NCI-H524 treated with DMSO at 0.1 percent for 48 hours (cell line): ENCODE measurements around the gene GLT6D1.

ENCODE experiments used
- DNase-seq: peaks from one replicate; lab custom pipeline; 2025; lab: John Stamatoyannopoulos, UW

Gene GLT6D1

DNA sequence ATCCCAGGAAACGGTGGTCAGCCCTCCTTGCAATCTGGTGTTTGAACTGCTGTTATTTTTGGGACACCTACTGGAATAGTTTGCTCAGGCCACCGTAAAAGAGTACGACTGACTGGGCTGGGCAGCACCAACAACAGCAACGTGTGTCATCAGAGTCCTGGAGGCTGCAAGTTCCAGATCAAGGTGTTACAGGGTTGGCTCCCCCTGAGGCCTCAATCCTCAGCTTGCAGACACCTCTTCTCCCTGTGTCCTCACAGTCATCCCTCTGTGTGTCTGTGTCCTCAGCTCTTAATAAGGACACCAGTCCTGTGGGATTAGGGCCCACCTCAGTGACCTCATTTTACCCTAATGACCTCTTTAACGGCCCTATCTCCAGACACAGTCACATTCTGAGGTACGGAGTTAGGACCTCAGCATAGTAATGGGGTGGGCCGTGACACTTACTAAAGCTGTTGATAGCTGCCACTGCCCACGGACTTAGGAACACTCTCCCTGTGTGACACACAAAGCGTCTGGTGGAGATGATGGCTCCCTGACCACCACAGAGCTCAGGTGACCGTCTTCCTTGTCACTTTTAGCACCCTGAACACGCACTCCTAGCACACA lies 16.8 kb downstream of the GLT6D1 start:
- DNase-seq, result no peak

DNA sequence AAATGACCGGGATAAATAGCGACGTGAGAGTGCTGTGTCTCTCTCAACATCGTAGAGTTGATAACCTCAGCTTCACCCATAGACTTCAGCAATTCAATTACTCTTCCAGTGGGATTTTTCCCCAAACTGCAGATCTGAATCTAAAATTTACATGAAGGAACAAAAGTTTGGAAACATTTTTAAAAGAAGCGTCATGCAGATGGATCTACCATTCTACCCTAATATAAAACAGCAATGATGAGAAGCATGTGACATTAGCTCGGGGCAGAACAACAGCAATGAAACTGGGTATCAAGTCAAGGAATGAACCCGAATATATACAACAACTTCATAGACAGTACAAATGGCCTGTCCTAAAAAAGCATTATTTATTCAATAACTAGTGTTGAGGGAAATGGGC lies 18.8 kb downstream of the GLT6D1 start:
- no peak for DNase-seq

DNA sequence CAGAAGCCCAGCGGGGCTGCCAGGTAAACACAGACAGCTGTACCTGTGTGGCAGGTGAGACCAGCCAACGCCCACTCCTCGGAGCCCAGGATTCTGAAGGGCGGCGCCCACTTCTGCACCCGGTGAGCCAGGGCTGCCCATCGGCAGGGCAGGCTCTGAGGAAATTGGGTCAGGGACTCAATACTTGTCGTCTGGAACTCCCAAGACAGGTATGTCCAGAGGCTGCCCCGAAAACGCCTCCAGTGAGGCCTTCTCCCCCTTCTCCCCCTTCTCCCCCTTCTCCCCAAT lies 19.8 kb downstream of the GLT6D1 start:
- DNase-seq, result no peak

DNA sequence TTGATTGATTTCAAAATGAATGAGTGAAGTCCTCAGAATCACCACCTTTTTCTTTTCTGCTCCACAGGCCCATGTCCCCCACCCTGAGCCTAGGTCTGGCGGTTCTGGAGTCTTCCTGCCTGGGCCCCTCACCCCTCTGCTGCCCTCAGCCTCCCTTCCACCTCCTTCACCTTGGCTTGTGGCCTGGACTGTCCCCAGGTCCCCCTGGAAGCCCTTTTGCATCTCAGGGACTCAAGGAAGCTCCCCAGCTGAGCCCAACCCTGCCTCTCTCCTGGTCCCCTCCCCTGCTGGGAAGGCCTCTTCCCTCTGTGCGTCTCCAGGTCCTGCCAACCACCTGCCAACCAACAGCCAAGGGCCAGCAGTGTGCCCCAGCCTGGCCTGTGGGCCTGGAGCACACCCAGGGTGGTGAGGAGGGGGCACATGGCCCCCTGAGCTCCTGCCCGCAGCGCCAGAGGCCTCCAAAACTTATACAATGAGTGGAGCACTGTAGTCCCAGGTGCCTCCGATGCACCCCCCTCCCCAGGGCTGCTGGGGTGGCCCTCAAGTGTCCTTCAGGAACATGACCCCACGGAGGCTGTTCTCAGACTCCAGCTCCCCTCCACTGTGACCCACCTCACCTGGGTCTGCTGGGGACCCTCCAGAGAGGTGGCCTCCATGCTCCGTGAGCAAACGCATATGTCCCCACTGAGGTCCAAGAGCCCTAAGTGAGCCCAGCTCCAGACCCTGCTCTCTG lies 20.3 kb downstream of the GLT6D1 start:
- no peak for DNase-seq

DNA sequence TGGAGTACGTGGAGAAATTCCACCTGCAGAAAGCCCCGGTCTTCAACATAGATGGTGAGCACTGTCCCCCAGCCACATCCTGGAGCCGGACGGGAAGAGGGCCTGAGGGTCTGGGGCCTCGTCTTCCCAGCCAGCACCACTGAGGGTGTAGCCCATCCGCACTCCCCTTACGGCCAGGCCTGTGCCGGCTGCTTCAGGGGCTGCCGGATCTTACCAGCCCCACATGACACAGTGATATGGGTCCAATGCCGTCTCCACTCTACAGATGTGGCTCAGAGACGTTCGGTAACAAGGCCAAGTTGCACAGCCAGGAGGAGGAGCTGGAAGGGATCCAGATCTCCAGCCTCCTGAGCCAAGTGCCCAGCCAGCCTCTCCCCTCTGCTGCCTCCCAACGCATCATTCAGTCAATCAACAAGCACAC lies 21.3 kb downstream of the GLT6D1 start:
- no peak for DNase-seq

DNA sequence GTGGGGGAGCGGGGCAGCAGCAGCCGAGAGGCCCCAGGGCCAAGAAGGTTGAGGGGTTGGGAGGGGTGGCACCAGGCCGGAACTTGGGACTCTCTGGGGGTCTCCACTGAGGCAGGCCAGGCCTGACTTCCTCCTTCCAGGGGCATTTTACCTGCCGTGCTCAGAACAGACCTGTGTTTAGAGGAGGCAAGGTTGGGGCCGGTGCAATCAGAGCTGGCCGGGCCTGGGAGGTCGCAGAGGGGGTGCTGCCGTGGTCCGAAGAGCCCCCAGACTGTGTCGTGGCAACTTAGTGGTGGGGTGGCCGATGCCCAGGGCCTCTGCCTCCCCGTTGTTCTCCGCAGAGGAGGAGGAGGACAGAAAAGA lies 21.8 kb downstream of the GLT6D1 start:
- no peak for DNase-seq

DNA sequence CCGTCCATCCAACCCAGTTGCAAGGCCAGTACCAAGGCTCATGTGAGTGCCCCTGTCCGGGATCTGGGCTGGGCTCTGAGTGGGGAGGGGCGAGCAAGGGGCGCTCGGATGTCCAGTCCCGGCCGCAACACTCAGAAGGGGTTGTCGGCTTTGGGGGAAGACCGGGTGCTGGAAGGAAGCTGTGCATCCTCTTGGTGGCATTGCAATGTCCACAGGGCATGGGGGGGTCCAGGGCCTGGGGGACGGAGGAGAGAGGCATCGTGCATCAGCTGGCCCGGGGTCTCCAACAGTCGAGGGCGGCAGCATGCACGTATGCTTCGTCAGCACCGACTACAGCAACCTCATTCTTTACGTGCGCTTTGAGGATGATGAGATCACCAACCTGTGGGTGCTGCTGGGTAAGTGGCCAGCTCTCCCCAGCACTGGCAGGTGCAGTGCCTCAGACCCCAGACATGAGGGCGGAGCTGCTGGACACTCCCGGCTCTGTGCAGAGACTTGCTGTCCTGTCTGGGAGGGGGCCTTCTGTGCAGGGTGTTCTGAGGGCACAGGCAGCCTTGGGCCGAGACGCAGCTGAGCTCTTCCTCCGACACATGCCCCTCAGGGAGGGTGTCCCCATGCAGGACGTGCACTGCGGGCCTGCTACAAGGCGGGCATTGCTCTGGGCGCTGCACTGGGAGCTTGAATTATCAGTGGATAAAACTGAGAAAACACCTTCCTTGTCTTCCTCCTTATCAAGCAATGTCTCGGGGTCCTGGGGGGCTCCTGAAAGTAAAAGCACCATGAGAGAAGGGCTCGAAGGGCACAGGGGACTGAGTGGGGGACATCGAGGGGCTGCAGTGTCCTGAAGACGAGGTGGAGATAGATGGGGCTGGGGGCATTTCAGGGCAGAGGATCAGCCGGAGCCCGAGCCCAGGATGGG lies 22.5 kb downstream of the GLT6D1 start:
- no peak for DNase-seq

DNA sequence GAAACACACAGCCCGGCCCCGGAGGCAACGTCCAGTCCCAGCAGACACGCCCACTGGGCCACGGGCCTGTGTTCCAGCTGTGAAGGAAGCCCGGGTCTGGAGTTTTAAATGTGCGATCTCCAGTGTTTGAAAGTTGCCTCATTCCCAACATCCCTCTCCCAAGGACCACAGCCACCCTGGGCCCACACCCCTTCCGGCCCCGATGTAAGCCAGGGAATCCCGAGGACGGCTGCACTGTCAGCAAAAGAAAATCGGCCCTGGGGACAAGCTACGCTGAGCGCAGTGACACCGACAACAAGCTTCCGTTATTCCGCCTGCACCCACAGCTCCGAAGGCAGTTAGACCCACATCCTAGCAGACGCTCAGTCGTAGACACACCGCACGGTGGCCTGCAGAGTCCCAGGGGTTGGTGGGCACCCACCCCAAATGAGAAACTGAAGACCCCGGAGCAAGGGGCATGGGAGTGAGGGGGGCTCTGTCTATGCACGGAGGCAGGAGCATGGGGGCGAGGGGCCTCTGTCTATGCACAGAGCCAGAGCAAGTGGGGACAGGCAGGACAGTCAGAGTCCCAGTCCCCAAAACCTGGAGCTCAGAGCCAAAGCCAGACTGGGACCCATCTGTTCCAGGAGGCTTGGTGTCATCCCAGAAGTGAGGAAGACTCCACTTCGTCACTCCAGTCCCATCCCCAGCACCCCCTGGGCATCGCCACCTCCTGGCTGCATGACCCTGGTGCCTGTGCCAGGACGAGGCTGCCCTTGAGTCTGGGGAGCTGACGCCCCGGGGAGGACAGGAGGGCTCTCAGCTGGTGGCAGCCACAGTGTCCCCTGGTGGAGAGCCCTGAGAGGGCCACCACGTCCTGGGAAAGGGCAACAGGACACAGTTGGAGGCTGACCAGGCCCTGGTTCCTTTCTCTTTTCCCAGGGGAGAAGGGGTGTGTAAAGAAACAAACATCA lies 23.4 kb downstream of the GLT6D1 start:
- no peak for DNase-seq

DNA sequence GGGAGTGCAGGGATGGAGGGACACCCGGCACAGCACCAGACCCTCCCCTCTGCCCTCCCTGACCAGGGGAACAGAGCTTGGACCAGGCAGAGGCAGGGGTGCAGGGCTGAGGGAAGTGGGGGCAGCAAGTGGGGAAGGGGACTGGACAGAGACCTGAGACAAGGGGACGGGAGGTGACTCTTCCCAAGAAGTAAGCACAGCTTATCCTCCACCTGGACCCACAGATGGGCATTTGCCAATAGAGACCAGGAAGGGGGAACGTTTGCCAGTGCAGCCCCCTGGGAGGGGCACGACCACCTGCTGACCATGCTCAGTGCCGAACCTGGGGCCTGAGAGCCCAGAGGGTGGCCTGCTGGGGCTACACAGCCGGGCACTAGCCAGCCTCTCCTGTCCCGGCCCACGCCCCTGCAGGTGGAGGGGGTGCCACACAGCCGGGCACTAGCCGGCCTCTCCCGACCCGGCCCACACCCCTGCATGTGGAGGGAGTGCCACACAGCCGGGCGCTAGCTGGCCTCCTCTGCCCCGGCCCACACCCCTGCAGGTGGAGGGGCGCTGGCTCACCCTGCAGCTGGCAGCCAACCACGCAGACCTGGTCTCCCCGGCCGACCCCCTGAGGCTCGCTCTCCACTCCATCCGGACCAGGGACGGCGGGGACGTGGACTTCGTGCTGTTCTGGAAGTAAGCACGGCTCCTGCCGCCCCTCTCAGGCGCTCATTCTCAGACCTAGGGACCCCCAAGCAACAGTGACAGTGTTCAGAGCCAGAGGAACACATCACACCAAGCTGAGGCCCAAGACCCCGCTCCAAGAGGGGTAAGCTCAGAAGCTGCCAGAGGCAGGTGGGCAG lies 24.3 kb downstream of the GLT6D1 start:
- no peak for DNase-seq

DNA sequence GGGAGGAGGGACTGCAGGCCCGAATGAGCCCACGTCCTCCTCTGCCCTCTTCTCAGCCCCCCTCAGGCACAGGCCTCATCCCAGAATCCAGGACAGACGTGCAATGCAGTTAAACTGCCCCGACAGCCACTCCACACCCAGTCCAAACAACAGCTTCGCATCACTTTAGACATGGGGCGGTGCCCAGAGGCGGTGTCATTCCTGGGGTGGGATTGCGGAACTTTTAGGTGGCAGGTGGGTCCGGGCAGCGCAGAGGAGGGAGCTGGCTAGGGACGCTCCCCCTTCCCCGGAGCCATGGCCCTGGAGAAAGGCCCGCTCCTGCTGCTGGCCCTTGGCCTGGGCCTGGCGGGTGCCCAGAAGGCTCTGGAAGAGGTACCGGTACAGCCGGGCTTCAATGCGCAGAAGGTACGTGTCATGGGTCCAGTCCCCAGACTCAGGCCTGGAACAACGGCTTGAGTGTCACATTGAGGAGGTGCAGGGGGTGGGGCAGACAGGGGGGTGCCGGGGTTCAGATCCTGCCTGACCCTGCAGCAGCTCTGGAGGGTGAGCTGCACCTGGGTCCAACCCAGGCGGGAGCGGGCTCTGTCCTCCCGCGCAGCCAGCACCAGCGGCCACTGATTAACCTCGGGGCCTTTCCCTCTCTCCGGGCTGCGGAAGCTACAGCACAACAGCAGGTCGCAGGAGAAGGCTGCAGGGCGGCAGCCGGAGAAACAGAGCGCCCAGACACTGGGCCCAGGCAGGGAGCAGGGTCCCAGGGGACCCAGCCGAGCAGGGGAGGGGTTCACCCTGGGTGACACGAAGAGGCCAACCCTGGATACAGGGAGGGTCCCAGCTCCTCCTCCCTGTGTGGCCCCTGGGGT lies 25.2 kb downstream of the GLT6D1 start:
- DNase-seq, result no peak

DNA sequence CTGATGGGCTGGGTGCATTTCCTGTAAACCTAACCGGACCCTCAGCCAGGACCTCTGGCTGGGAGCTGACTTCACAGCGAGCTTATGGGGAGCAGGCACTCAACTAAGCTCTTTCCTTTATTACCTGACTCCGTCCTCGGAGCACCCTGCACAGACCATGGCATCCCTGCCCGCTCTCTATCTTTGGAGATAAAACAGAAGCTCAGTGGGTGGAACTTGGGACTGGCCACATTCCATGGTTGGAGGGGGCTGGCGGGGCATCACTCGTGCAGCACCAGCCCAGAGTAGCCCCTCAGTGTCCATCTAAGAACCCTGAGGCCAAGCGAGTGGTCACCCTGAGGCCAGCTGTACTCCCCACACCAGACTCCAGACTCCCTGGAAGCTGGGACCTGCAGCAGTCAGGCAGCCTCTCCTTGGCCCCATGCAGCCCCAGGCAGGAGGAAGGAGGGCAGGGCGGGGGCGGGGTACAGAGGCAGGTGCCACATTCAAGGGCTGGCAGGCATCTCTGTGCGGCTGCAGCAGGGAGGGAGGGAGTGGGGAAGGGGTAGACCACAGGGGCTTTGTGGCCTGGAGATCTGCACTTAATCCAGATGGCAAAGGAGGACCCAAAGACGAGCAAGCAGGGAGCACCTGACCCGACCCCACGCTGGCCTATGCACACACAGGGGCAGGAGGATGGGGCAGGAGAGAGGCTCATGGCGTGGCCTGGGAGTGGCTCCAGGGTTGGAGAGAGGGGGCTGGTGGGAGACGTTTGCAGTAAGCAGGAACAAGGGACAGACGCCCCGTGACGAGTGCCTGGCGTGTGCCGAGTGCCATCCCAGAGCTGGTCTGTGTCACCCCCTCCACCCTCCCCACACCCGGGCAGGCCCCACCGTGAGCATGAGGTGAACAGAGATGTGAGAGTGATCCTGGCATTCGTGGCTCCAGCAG lies 26.1 kb downstream of the GLT6D1 start:
- DNase-seq, result no peak

DNA sequence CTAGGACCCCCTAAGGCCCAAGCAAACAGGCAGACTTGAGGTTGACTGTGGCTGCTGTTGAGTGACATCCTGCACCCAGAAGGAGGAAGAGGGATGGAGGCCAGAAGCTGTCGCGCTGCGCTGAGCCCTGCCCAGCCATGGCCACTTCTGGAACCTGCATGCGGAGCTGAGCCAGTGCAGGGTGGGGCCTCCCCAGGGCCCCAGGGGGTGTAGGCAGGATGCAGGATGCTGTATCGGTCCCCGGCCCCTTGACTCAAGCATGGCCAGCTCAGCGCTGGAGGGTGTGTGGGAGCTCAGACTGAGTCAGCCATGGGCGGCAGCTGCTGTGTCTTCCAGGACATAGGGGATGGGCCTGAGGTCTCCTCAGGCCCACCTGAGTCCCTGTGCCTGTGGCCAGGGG lies 26.9 kb downstream of the GLT6D1 start:
- no peak for DNase-seq

DNA sequence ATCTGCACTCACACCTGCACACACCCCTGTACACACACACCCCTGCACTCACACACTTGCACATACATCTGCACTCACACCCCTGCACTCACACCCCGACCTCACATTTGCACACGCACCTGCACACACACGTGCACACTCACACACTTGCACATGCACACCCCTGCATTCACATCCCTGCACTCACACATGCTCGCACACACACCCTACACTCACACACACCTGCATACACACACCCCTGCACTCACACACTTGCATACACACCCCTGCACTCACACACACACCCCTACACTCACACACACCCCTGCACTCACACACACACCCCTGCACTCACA lies 27.5 kb downstream of the GLT6D1 start:
- no peak for DNase-seq

DNA sequence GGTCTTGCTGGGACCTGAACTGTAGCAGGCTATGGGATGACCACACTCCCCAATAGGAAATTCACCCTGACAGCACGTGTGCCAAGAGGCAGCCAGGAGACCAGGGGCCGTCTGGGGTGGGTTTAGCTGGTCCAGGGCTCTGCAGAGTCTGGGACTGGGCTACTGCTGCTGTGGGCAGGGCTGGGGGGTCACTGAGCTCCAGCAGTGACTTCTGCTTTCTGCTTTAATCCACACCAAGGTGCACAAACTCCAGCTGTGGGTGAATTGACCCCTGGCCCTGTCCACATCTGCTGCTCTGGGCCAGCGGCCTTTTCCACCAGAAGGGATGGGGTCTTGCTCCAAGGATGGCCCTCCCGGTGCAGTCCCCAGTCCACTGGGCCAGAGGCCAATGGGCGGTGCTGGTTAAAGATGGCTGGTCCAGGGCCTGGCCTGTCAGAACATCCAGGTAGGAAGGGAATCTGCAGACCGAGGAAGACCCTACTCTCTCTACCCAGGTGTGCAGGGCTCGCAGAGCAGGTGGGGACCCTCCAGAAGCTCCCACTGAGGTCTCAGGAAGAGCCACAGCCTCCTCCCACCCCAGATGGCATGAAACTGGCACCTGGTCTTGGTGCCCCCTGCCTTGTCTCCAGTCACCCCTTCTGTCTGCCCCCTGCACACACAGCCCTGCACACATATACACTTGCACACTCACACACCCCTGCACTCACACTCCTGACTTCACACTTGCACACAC lies 28.0 kb downstream of the GLT6D1 start:
- DNase-seq, result no peak

DNA sequence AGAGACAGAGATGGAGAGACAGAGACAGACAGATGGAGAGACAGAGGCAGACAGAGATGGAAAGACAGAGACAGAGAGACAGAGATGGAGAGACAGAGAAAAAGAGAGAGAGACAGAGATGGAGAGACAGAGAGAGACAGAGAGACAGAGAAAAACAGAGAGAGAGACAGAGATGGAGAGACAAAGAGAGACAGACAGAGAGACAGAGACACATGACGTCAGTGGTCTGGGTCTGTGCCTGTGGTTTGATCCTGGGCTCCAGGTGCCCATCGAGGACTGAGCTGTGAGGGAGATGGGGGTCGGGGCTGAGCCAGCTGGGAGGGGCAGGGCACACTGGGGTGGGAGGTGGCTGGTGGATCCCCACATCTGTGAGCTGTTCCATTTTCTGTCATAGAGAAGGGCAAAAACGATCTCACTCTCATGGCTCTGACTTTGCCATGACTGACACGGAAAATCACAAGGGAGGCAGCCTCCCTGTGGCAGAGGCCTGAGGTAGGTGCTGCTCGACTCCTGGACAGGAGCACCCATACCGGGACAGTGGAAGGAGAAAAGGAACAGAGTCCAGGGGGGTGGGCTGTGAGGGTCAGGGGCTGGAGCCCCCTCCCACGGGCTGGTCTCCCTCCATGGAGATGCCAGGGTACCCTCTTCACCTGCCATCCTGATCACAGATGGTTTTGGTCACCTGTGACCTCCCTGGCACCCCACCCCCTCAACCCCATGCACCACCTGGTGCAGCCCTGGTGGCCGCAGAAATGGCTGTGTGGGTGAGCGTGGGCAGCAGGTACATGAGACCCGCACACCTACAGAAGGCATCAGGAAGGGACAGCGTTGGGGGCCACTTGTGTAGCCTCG lies 28.8 kb downstream of the GLT6D1 start:
- DNase-seq, result no peak

DNA sequence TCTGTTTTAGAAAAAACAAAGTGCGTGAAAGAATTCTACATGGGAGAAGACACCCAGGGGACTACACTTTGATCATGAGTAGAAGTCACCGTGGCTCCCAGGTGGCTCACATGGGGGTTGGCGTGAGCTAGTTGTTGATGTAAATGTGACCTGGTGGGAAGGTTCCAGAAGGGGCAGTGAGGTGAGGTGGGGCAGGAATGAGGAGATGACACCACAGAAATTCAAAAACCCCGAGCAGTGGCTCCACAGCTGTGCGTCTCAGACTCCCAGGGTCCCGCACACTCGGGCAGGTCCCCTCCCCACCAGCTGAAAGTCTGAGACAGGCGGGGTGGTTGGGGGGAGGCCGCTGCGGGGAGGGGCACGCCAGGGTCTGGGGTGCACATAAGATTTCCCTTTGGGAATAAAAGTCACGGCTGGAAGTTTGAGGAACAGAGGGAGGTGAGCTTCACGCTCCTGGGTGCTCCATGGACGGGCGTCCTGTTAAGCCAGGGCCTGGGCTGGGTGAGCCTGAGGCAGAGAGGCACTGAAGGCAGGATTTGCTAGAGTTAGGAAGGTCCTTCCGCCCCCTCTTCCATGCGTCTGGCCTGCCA lies 29.9 kb downstream of the GLT6D1 start:
- DNase-seq, result no peak

DNA sequence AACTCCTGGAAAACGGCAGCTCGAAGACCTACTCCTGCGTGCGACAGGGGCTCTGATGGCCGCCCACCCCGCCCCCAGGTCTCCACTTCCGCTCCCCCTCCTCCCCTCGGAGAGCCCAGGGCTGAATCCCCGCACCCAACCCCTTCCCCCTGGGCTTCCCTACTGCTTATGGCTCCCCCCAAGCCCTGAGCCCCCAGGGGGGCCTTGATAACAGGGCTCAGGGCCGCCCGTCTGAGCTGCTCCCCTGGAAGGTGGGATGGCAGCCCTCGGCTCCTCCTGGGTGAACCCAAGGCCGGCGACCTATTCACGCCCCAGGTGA lies 30.4 kb downstream of the GLT6D1 start:
- DNase-seq, result no peak
